ENCODE results near the gene MBP.

DNA sequence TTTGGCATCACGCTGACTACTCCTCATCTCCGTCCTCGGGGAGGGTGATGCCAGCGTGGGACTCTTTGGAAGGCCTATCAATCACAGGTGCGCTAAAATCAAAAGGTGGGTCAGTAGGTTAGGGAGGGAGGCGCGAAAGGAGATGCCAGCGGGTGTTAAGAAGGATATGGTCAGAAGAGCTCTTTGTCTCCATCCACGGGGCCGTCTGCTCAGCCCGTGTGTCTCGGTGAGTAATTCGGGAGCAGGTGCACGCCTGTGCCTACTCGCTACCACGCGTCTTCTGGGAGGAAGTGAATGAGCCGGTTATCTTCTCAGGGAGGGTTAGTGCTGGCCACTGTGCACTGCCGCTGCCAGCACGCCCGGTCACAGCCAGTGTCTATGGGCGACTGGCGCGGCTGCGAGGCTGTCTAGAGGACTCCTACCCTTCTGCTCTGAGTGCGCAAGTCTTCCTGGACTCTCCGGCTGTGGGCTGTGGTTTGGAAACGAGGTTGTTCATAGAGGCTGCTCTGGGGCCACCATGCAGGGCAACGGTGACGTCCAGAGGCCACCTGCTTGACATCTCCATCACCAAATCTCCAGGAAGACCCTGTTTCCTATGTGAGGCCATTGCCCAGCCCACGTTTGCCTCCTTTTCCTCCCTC, 153.4 kb downstream of the MBP start:
- TF ChIP-seq, protein P1, sequence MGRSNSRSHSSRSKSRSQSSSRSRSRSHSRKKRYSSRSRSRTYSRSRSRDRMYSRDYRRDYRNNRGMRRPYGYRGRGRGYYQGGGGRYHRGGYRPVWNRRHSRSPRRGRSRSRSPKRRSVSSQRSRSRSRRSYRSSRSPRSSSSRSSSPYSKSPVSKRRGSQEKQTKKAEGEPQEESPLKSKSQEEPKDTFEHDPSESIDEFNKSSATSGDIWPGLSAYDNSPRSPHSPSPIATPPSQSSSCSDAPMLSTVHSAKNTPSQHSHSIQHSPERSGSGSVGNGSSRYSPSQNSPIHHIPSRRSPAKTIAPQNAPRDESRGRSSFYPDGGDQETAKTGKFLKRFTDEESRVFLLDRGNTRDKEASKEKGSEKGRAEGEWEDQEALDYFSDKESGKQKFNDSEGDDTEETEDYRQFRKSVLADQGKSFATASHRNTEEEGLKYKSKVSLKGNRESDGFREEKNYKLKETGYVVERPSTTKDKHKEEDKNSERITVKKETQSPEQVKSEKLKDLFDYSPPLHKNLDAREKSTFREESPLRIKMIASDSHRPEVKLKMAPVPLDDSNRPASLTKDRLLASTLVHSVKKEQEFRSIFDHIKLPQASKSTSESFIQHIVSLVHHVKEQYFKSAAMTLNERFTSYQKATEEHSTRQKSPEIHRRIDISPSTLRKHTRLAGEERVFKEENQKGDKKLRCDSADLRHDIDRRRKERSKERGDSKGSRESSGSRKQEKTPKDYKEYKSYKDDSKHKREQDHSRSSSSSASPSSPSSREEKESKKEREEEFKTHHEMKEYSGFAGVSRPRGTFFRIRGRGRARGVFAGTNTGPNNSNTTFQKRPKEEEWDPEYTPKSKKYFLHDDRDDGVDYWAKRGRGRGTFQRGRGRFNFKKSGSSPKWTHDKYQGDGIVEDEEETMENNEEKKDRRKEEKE (IDR thresholded peaks at IDR 0.05) = no peak
- TF ChIP-seq ZNF777 (CRISPR knock-in tag; IDR thresholded peaks at IDR 0.05) (no peak), ZNF747 (CRISPR knock-in tag; IDR thresholded peaks at IDR 0.05; ENCODE audit: borderline replicate concordance) (no peak), KLF15 (CRISPR knock-in tag; IDR thresholded peaks at IDR 0.05; ENCODE audit: borderline replicate concordance) (no peak), KDM5A (IDR thresholded peaks at IDR 0.05; ENCODE audit: borderline replicate concordance, low read length) (no peak), POLR2A (IDR thresholded peaks at IDR 0.05; ENCODE audit: insufficient read depth in 1 of 2, low read depth in 2 of 2, low read length in 2 of 2) (no peak), ATF1 (CRISPR knock-in tag; IDR thresholded peaks at IDR 0.05) (no peak), ZZZ3 (CRISPR knock-in tag; IDR thresholded peaks at IDR 0.05; ENCODE audit: borderline replicate concordance) (no peak), REPIN1 (CRISPR knock-in tag; IDR thresholded peaks at IDR 0.05; ENCODE audit: borderline replicate concordance, low read depth) (no peak), POLR2AphosphoS5 (IDR thresholded peaks at IDR 0.05; ENCODE audit: low read depth, low read length) (no peak), REST (IDR thresholded peaks at IDR 0.05; ENCODE audit: borderline replicate concordance in 1 of 2, low read depth in 1 of 2, low read length in 2 of 2) (no peak), ZNF501 (CRISPR knock-in tag; IDR thresholded peaks at IDR 0.05) (no peak)
- TF ChIP-seq, protein P2, sequence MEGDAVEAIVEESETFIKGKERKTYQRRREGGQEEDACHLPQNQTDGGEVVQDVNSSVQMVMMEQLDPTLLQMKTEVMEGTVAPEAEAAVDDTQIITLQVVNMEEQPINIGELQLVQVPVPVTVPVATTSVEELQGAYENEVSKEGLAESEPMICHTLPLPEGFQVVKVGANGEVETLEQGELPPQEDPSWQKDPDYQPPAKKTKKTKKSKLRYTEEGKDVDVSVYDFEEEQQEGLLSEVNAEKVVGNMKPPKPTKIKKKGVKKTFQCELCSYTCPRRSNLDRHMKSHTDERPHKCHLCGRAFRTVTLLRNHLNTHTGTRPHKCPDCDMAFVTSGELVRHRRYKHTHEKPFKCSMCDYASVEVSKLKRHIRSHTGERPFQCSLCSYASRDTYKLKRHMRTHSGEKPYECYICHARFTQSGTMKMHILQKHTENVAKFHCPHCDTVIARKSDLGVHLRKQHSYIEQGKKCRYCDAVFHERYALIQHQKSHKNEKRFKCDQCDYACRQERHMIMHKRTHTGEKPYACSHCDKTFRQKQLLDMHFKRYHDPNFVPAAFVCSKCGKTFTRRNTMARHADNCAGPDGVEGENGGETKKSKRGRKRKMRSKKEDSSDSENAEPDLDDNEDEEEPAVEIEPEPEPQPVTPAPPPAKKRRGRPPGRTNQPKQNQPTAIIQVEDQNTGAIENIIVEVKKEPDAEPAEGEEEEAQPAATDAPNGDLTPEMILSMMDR (CRISPR knock-in tag; IDR thresholded peaks at IDR 0.05) = no peak
- TF ChIP-seq, protein P3, sequence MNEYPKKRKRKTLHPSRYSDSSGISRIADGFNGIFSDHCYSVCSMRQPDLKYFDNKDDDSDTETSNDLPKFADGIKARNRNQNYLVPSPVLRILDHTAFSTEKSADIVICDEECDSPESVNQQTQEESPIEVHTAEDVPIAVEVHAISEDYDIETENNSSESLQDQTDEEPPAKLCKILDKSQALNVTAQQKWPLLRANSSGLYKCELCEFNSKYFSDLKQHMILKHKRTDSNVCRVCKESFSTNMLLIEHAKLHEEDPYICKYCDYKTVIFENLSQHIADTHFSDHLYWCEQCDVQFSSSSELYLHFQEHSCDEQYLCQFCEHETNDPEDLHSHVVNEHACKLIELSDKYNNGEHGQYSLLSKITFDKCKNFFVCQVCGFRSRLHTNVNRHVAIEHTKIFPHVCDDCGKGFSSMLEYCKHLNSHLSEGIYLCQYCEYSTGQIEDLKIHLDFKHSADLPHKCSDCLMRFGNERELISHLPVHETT (CRISPR knock-in tag; conservative IDR thresholded peaks at IDR 0.05) = no peak

Measured in HepG2 (cell line).